GM19397 (cell line): ENCODE measurements around the gene TOX3.

ENCODE experiments used
- ATAC-seq: cut with Tn5 transposase; IDR thresholded peaks from one replicate; pipeline ENCODE4 v1.9.1; 2021; ENCODE audit warnings: mild to moderate bottlenecking, moderate library complexity; ENCODE audit not compliant: unreplicated experiment

TOX3 gene

GRCh38 chr16:52539191-52539590, 7.8 kb downstream of the TOX3 start:
- ATAC-seq = no peak

GRCh38 chr16:52538511-52538910, 8.4 kb downstream of the TOX3 start:
- ATAC-seq = no peak

GRCh38 chr16:52537516-52537915, 9.4 kb downstream of the TOX3 start:
- no peak for ATAC-seq

- ATAC-seq = no peak
These were observed 11.9 kb downstream of the TOX3 start for GRCh38 chr16:52535076-52535475.

- ATAC-seq = no peak
These were observed 13.6 kb downstream of the TOX3 start for GRCh38 chr16:52533296-52533695.

GRCh38 chr16:52532384-52532783, 14.6 kb downstream of the TOX3 start:
- ATAC-seq = no peak

GRCh38 chr16:52529226-52529625, 17.7 kb downstream of the TOX3 start:
- ATAC-seq = no peak

- ATAC-seq = no peak
These were observed 18.4 kb downstream of the TOX3 start for GRCh38 chr16:52528393-52529065.

GRCh38 chr16:52526830-52527229, 20.1 kb downstream of the TOX3 start:
- no peak for ATAC-seq

- no peak for ATAC-seq
These were observed 20.7 kb downstream of the TOX3 start for GRCh38 chr16:52526116-52526828.

- no peak for ATAC-seq
These were observed 25.4 kb downstream of the TOX3 start for GRCh38 chr16:52521570-52521969.

- ATAC-seq = no peak
These were observed 28.1 kb downstream of the TOX3 start for GRCh38 chr16:52518884-52519283.

- no peak for ATAC-seq
These were observed 31.8 kb downstream of the TOX3 start for GRCh38 chr16:52515068-52515671.

- no peak for ATAC-seq
These were observed 34.5 kb downstream of the TOX3 start for GRCh38 chr16:52512297-52512987.

GRCh38 chr16:52501746-52502145, 45.2 kb downstream of the TOX3 start:
- ATAC-seq = no peak

- no peak for ATAC-seq
These were observed 46.0 kb downstream of the TOX3 start for GRCh38 chr16:52500963-52501362.

- no peak for ATAC-seq
These were observed 47.9 kb downstream of the TOX3 start for GRCh38 chr16:52499060-52499440.

GRCh38 chr16:52498328-52499059, 48.4 kb downstream of the TOX3 start:
- no peak for ATAC-seq

- ATAC-seq = no peak
These were observed 49.7 kb downstream of the TOX3 start for GRCh38 chr16:52497067-52497816.
